Endodermal cell (in vitro differentiated cells): ENCODE measurements around the gene FBN2. TPM values are rescaled to one million over a fixed set of nuclear protein-coding genes. Genes with fewer than 3 reads are reported as not detected.

ENCODE experiments used
- DNase-seq: peaks from one replicate; pipeline ENCODE4 v3.0.0-alpha.2; 2017
- H3K27ac ChIP-seq: 2 replicates; pipeline ENCODE4 v1.5.1; 2013; ENCODE audit warnings: mild to moderate bottlenecking, low read depth, low read length, moderate library complexity
- H3K27me3 ChIP-seq: 2 replicates; pipeline ENCODE4 v1.6.1; 2013; ENCODE audit warnings: mild to moderate bottlenecking, low read length, moderate library complexity; ENCODE audit not compliant: insufficient read depth, control insufficient read depth, poor library complexity, severe bottlenecking
- H3K36me3 ChIP-seq: 2 replicates; pipeline ENCODE4 v1.7.0; 2013; ENCODE audit warnings: mild to moderate bottlenecking, low read length, moderate library complexity; ENCODE audit not compliant: control insufficient read depth, insufficient read depth
- H3K4me1 ChIP-seq: one replicate; pipeline ENCODE4 v1.7.0; 2013; ENCODE audit warnings: low read length; ENCODE audit not compliant: control insufficient read depth, insufficient read depth
- H3K4me3 ChIP-seq: 2 replicates; pipeline ENCODE4 v1.5.1; 2013; ENCODE audit warnings: mild to moderate bottlenecking, low read length, moderate library complexity
- H3K9ac ChIP-seq: 2 replicates; pipeline ENCODE4 v1.6.1; 2013; ENCODE audit warnings: mild to moderate bottlenecking, low read length, moderate library complexity; ENCODE audit not compliant: poor library complexity, severe bottlenecking; ENCODE audit errors: extremely low read depth
- H3K9me3 ChIP-seq: 2 replicates; pipeline ENCODE4 v1.6.1; 2013; ENCODE audit warnings: mild to moderate bottlenecking, low read length, moderate library complexity; ENCODE audit not compliant: control insufficient read depth
- H3K27ac Mint-ChIP-seq: 2 replicates; pipeline ENCODE4 v1.8.0; 2020; ENCODE audit warnings: mixed read lengths
- H3K27me3 Mint-ChIP-seq: 2 replicates; pipeline ENCODE4 v1.8.0; 2021; ENCODE audit warnings: mild to moderate bottlenecking, mixed read lengths; ENCODE audit not compliant: insufficient read depth
- H3K36me3 Mint-ChIP-seq: 2 replicates; pipeline ENCODE4 v1.8.0; 2020; ENCODE audit warnings: low read depth, mixed read lengths
- H3K4me1 Mint-ChIP-seq: 2 replicates; pipeline ENCODE4 v1.8.0; 2020; ENCODE audit warnings: mixed read lengths
- H3K4me3 Mint-ChIP-seq: 2 replicates; pipeline ENCODE4 v1.8.0; 2020; ENCODE audit warnings: mild to moderate bottlenecking, moderate library complexity, mixed read lengths
- H3K9me3 Mint-ChIP-seq: 2 replicates; pipeline ENCODE4 v1.8.0; 2020; ENCODE audit warnings: mild to moderate bottlenecking, mixed read lengths
- CTCF ChIP-seq: fragments of 200-600 bp; sonication (generic); conservative IDR thresholded peaks from 2 replicates; pipeline ENCODE4 v1.5.0; 2021; ENCODE audit warnings: antibody characterized with exemption, mild to moderate bottlenecking
- WGBS, 2 experiments: methylation state at CpG; one replicate each; pipeline versions ENCODE4 v1.1.5 to v1.1.7; 2013; ENCODE audit warnings: missing lambda C conversion rate in 2 of 2, mixed read lengths in 1 of 2; ENCODE audit not compliant: insufficient coverage in 1 of 2, insufficient read length in 1 of 2; 5-methylcytosine and 5-hydroxymethylcytosine counted together
- total RNA-seq, 2 donors: library from RNA; stranded (reverse); fragmentation: NEBNext Ultra II Directional in 1 of 2; extraction: Animal tissue kit (Norgen Biotek cat#: 25700) in 1 of 2; gene quantifications; 2 replicates in 1 of 2; 3 replicates in 1 of 2; pipeline ENCODE4 v1.2.1, GENCODE V29; 2021

Gene FBN2
- total RNA-seq, 2 donors from 2014 or later: 131 to 212 TPM

- Mint-ChIP-seq H3K36me3 (no peaks in the 10 kb centered on the region), H3K9me3 (peaks cover 7% of the 10 kb centered on the region), H3K27me3 (peaks cover 62% of the 10 kb centered on the region), H3K4me3 (no peak overlapping the region), H3K27ac (no peak overlapping the region), H3K4me1 (peaks cover 12% of the 10 kb centered on the region)
- no peaks in the 10 kb centered on the region for H3K4me1 ChIP-seq
- TF ChIP-seq CTCF: no peak
- no peak for DNase-seq
- no peak overlapping the region for H3K9ac ChIP-seq
- no peaks in the 10 kb centered on the region for H3K36me3 ChIP-seq
- H3K27ac ChIP-seq: no peak overlapping the region
- WGBS, 2 experiments: 89 to 94% methylated on average over 8 to 12 of the region's 13 CpGs
- no peak overlapping the region for H3K4me3 ChIP-seq
- H3K27me3 ChIP-seq: peaks cover 67% of the 10 kb centered on the region
- H3K9me3 ChIP-seq: peaks cover 23% of the 10 kb centered on the region
These were observed 21.6 kb upstream of the FBN2 start for GRCh38 chr5:128559300-128560297.

DNA sequence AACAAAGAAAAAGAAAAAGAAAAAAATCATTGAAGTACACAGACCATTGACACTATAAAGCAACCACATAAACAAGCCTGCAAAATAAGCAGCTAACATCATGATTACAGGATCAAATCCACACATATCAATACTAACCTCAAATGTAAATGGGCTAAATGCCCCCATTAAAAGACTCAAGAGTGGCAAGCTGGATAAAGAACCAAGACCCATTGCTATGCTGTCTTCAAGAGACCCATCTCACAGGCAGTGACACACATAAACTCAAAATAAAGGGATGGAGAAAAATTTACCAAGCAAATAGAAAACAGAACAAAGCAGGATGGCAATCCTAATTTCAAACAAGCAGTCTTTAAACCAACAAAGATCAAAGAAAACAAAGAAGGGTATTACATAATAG, 15.7 kb upstream of the FBN2 start:
- H3K4me3 Mint-ChIP-seq: no peak overlapping the region
- H3K27ac Mint-ChIP-seq: no peak overlapping the region
- H3K4me1 ChIP-seq: no peaks in the 10 kb centered on the region
- no peak overlapping the region for H3K9ac ChIP-seq
- H3K9me3 ChIP-seq: peaks cover 35% of the 10 kb centered on the region
- no peak for TF ChIP-seq CTCF
- H3K9me3 Mint-ChIP-seq: peaks cover 28% of the 10 kb centered on the region
- no peak overlapping the region for H3K27ac ChIP-seq
- peaks cover 63% of the 10 kb centered on the region for H3K27me3 ChIP-seq
- no peaks in the 10 kb centered on the region for H3K36me3 ChIP-seq
- H3K4me3 ChIP-seq: no peak overlapping the region
- H3K36me3 Mint-ChIP-seq: peaks cover 4% of the 10 kb centered on the region
- H3K4me1 Mint-ChIP-seq: peaks cover 13% of the 10 kb centered on the region
- H3K27me3 Mint-ChIP-seq: peaks cover 54% of the 10 kb centered on the region
- no peak for DNase-seq

GRCh38 chr5:128551476-128551875, 13.4 kb upstream of the FBN2 start:
- H3K27me3 ChIP-seq: peaks cover 46% of the 10 kb centered on the region
- Mint-ChIP-seq H3K27ac (no peak overlapping the region), H3K4me1 (peaks cover 17% of the 10 kb centered on the region), H3K36me3 (peaks cover 7% of the 10 kb centered on the region), H3K4me3 (no peak overlapping the region), H3K9me3 (peaks cover 32% of the 10 kb centered on the region), H3K27me3 (peaks cover 36% of the 10 kb centered on the region)
- 45% methylated on average over 1 of the region's 1 CpG; no CpG with 5 or more reads in 1 of the 2 experiments for WGBS, 2 experiments
- no peak overlapping the region for H3K9ac ChIP-seq
- no peaks in the 10 kb centered on the region for H3K4me1 ChIP-seq
- H3K9me3 ChIP-seq: peaks cover 26% of the 10 kb centered on the region
- H3K4me3 ChIP-seq: no peak overlapping the region
- no peaks in the 10 kb centered on the region for H3K36me3 ChIP-seq
- H3K27ac ChIP-seq: no peak overlapping the region
- TF ChIP-seq CTCF: no peak
- DNase-seq: no peak
